H54 (cell line): ENCODE results near the gene EIF4E1B.

Source experiments
- DNase-seq: peaks from one replicate; pipeline ENCODE4 v3.0.0; 2011; ENCODE audit warnings: low spot score, mixed read lengths; ENCODE audit not compliant: insufficient read length
- FAIRE-seq: peaks from 3 replicates; lab custom pipeline; 2011; peaks lifted over from hg19 to GRCh38; lab: Jason Lieb, UNC
- POLR2A ChIP-seq: IDR thresholded peaks from 2 replicates; pipeline ENCODE4 v1.6.1; 2011; ENCODE audit warnings: low read depth, mild to moderate bottlenecking, low read length

The EIF4E1B gene

DNA sequence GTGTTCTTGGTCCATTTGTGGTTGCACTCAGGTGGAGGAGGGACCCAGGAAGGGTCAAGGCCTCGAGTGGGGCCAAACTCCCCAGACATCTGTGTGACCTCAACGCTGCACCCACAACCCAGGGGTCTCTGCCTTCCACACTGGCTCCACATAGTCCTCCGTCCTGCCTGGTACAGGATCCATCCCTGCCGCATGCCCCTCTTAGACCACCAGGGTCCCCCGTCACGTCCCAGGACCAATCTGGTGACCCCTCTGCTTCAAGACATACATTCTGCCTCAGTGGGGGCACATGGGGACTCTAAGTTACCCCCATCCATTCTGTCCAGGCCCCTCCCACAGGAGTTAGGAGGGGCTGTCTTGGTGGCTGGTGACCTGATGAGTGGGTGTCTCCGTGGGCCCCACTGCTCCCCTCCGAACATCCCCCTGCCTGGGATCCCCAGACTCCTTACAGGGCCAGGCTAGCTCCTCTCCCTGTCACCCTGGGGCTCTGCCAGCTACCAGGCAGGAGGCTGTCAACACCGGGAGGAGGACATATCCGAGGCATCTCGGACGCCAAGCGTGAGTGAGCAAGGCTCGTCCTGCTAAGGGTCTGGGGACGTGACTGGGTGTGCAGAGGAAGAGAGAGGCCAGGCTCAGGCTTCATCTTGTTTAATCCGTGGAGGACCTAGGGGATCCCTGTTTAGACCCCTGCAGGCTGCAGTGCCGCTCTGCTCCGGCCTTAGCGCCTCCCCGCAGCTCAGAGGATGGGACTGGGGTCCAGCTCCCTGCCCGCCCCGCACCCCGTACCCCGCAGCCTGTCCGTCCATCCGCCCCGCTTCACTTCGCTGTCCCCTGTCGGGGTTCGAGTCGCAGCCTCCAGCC is 49.1 kb downstream of the EIF4E1B start:
- TF ChIP-seq POLR2A = no peak
- FAIRE-seq = no peak
- DNase-seq = no peak

DNA sequence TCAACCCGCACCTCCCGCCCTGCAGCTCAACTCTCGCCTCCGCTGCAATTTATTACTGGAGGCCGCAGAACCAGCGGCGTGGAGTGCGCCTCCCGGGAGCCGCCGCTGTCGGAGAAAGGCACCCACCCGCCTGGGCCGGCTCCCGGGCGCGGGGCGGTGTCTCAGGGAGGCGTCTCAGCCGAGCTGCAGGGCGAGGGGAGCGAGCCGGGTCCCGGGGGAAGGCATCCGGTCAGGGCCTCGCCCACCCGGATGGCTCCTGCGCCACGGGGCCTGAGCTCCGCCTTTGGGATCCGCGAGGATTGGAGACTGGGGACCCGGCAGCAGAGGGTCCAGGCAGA is 49.7 kb downstream of the EIF4E1B start:
- no peak for TF ChIP-seq POLR2A
- FAIRE-seq (no peak), DNase-seq (no peak)

DNA sequence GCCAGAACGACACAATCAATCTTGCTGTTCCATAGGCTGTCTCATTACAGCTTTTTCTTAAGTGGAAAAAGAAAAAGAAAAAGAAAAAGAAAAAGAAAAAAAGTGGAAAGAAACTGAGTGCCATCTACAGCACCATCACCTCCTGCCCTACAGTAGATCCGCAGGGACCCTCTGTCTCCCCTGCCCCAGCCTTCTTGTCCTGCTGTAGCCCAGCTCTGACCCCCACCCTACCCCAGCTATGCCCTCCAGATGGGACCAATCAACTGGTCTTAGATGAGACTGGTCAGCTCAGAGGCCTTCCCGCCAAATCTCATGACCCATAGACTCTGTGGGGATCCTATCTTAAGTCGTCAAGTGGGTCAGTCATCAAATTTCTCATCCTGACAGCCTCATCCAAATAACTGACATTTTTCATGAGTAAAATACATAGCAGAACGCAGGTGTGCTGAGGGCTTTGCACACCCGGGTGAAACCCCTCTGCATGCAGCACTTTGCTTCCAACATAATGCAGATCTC is 51.6 kb downstream of the EIF4E1B start:
- no peak for TF ChIP-seq POLR2A
- no peak for DNase-seq
- no peak for FAIRE-seq

DNA sequence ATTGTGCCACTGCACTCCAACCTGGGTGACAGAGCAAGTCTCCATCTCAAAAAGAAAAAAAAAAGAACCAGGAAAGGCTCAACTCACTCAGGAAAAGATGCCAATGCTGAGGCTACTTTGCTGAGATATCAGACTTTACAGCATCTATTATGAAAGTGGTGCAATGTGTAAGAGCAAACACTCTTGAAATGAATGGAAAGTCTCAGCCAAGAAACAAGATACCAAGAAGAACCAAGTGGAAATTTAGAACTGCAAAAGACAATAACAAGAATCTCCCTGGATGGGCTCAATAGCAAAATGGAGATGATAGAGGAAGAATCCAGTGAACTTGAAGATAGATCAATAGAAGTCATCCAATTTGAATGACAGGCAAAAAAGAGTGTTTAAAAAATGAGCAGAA is 54.5 kb downstream of the EIF4E1B start:
- FAIRE-seq (no peak), DNase-seq (no peak)
- TF ChIP-seq POLR2A = no peak

DNA sequence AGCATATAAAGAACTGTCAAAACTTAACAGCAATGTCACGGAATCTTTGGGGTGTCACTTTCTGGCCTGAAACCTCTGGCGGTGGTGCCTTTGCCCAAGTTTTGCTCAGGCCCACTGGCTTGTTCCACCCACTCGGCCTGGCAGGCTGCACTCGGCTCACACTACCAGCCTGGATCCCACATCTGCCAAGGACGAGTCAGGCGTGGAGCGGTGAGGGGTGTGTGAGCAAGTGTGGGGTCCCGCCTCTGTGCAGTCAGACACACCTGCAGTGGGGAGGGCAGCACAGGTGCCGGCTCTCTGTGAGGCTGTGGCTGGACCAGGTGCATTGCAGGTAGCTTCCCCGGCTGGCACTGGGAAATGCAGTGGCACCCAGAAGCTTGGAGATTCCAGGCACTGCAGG is 56.8 kb downstream of the EIF4E1B start:
- no peak for TF ChIP-seq POLR2A
- FAIRE-seq (no peak), DNase-seq (no peak)

DNA sequence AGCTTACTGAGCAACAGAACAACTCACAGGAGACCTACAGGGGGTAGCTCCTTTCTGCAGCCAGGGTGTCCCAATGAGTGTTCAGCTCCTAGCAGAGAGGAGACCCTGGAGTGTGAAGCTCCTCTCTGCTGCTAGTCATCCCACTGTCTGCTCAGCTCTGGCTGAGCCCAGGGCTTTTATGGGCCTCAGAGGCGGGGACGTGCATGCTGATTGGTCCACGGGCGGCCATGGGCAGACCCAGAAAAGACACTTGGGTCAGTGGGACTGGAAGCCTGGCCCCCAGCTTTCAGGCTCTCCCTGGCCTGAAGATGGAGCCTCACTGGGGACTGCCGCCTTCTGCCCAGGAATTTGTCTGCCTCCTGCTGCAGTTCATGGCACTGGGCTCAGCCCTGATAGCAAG is 57.4 kb downstream of the EIF4E1B start:
- TF ChIP-seq POLR2A = no peak
- DNase-seq = no peak

DNA sequence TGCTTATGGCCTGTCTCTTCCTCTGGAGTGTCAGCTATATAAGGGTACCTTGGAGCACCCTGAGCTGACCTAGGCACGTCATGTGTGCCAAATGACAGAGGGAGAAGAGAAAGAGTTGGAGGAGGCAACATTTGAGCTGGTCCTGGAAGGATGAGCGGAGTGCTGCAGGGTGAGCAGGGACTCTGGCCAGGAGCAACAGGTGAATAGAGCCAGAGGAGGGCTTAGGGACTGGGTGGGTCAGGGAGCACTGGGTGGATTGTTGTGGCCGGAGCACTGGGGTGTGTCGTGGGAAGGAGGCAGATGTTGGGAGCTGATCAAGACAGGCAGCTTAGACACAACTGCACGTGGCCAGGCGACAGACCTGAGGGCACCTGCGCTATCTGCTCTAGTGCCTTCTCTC is 60.4 kb downstream of the EIF4E1B start:
- TF ChIP-seq POLR2A = no peak
- DNase-seq (no peak), FAIRE-seq (no peak)

More for the DNA sequence above, 57.4 kb downstream of the EIF4E1B start:
- no peak for FAIRE-seq

DNA sequence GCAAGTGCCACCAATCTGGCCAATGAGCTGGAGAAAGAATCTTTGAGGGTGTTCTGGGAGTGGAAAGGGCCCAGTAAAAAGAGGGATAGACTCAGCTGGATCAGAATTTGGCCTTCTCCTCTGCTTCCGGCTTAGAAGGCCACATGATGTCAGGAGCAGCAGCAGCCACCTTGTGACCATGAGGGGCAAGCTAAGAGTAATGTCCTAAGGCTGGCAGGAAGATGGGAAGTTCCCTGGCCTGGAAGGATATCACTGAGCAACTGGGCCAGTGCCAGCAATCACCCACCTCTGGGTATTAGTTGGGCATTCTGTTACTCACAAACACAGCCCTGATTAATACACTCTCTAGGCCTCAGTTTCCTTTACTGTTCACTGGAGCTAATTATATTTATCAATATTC is 61.0 kb downstream of the EIF4E1B start:
- TF ChIP-seq POLR2A = no peak
- DNase-seq (no peak), FAIRE-seq (no peak)

DNA sequence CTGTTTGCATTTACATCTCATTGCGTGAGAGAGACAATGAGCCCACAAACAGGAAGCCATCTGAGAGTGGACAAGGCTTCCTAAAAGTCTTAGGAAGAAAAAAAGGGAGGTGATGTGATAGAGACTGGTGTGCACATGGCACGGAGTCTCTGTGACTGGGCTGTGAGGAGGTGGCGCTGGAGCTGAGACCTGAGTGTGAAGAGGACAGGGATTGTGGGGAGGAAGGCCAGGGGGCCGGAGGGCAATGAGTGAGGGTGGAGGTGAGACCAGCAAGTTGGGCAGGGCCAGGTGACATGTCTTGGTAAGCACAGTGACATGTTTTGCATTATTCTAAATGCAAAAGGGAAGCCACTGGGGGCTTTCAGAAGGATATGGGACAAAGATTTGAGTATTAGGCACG is 61.9 kb downstream of the EIF4E1B start:
- TF ChIP-seq POLR2A = no peak
- FAIRE-seq = no peak

DNA sequence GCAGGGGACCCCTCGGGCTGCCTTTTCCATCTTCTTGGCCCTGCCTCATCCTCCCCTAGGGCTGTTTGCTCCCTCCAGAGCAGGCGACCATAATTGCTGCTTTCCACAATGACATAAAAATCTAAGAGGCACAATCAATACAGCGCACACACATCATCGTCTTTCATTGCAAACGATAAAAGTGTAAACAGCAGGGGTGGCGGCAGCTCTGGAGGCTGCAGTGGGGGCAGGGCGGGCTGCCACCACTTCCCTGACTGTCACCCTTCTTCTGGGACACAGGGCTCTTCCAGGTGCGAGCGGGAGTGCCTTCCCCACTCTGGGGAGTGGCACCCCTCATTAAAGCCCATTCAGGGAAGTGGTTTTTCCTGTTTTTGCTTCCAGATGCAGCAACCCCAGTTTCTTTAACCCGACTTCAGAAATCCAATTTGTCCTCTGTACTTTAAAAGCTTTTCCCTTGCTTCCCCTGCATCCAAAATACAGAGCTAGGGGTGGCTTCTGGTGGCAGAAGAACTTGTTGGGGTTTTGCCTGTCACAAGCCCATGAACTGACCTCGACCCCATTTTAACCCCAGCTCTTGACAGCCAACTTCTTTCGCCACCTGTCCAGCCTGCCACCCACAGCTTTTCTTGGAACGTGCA is 62.5 kb downstream of the EIF4E1B start:
- no peak for DNase-seq
- no peak for TF ChIP-seq POLR2A
- no peak for FAIRE-seq

More for the DNA sequence above, 61.9 kb downstream of the EIF4E1B start:
- no peak for DNase-seq

DNA sequence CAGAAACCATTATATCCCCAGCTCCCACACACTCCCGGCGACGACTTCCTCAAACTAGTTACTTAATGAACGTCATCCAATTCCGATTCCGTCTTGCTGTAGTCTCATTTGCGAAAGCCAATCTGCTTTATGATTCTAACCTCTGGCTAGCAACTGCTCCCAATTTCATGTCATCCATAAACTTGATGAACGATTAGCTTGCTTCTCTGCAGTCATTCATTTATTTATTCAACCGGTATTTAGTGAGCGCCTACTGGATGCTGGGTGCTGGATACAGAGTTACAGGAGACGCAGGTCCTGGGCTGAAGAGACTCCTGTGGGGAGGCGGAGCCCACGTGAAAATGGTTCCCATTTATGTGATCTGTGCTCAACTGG is 63.0 kb downstream of the EIF4E1B start:
- TF ChIP-seq POLR2A = no peak
- DNase-seq (no peak), FAIRE-seq (no peak)

DNA sequence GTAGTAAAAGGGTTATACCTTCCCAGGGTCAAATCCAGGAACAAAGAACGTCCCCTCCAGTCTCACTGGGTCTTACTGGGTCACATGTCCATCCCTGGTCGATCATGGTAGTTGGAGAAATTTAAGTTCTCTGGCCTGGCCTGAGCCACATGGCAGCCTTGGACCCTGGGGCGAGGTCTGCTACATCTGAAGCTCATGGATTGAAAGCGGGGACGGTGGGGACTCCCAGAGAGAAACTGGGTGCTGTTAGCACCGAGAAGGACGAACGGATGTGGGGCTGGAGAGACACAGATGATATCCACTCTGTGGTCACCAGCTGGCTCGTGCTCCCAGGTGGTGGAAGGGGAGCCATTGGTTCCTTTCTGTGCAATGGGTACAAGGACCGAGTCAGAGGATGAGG is 63.7 kb downstream of the EIF4E1B start:
- FAIRE-seq = no peak
- TF ChIP-seq POLR2A = no peak

DNA sequence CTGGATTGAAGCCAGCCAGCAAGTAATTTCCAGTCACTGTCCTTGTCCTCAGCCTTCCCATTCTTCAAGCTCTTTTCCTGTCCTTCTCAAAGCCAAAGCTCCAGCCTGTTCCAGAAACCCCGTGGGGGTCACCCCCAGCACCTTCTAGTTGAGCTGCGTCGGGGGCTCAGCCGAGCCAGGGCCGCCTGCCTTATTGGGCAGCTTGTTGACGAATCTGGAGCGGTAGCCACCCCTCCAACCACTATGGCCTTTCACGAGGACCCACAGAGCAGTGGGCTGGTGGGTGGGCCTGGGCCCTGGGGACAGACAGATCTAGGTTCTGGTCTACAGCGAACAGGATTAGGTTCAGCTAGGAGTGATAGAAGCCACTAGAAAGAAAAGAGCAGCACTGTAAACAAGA is 64.2 kb downstream of the EIF4E1B start:
- DNase-seq (no peak), FAIRE-seq (no peak)

More for the DNA sequence above, 63.7 kb downstream of the EIF4E1B start:
- no peak for DNase-seq

DNA sequence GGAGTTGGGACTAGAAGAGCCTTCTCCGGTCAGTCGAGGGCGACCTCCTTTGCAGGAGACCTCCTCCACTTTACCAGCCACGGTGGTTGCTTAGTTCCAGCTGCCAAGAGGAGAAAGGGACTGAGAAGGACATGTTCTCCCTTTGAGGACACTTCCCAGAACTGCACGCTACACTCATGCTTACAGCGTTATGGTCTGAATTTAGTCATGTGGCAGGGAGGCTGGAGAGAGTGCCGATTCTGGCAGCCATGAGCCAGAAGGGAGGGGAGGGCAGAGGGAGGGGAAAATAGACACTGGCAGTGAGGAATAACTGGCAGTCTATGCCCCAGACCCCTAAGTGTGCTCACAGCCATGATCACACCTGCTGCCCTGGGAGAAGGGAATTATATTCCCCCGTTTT is 64.6 kb downstream of the EIF4E1B start:
- TF ChIP-seq POLR2A = no peak
- no peak for DNase-seq
- FAIRE-seq = no peak

More for the DNA sequence above, 64.2 kb downstream of the EIF4E1B start:
- no peak for TF ChIP-seq POLR2A
